NK-92 (cell line): Measurements from ENCODE around the gene TSHZ2.

ENCODE experiments used
- DNase-seq: peaks from one replicate; lab custom pipeline; 2025; ENCODE audit not compliant: unreplicated experiment; lab: John Stamatoyannopoulos, UW

TSHZ2 gene

GRCh38 chr20:53055367-53056067, 83.4 kb downstream of the TSHZ2 start:
- no peak for DNase-seq

GRCh38 chr20:53057579-53057978, 85.4 kb downstream of the TSHZ2 start:
- DNase-seq, result no peak

GRCh38 chr20:53059848-53060247, 87.7 kb downstream of the TSHZ2 start:
- DNase-seq, result no peak

GRCh38 chr20:53061192-53062108, 89.3 kb downstream of the TSHZ2 start:
- no peak for DNase-seq

- no peak for DNase-seq
Measured at GRCh38 chr20:53064935-53065334, 92.8 kb downstream of the TSHZ2 start.

- DNase-seq, result no peak
Measured at GRCh38 chr20:53068241-53068640, 96.1 kb downstream of the TSHZ2 start.

GRCh38 chr20:53069132-53069531, 97.0 kb downstream of the TSHZ2 start:
- DNase-seq, result no peak

- DNase-seq, result no peak
Measured at GRCh38 chr20:53070224-53070623, 98.1 kb downstream of the TSHZ2 start.

GRCh38 chr20:53070706-53071392, 98.7 kb downstream of the TSHZ2 start:
- no peak for DNase-seq

- no peak for DNase-seq
Measured at GRCh38 chr20:53071833-53072232, 99.7 kb downstream of the TSHZ2 start.

GRCh38 chr20:53072923-53073579, 100.9 kb downstream of the TSHZ2 start:
- DNase-seq, result no peak

- DNase-seq, result no peak
Measured at GRCh38 chr20:53073636-53074415, 101.7 kb downstream of the TSHZ2 start.

- no peak for DNase-seq
Measured at GRCh38 chr20:53074811-53075314, 102.7 kb downstream of the TSHZ2 start.

GRCh38 chr20:53076668-53077067, 104.5 kb downstream of the TSHZ2 start:
- no peak for DNase-seq

- DNase-seq, result no peak
Measured at GRCh38 chr20:53077373-53078205, 105.4 kb downstream of the TSHZ2 start.

- no peak for DNase-seq
Measured at GRCh38 chr20:53078761-53079160, 106.6 kb downstream of the TSHZ2 start.

GRCh38 chr20:53079261-53079691, 107.1 kb downstream of the TSHZ2 start:
- no peak for DNase-seq

- DNase-seq, result no peak
Measured at GRCh38 chr20:53079828-53080686, 107.9 kb downstream of the TSHZ2 start.

- no peak for DNase-seq
Measured at GRCh38 chr20:53080687-53080962, 108.5 kb downstream of the TSHZ2 start.
